WI38 (cell line): Measurements from ENCODE around the gene PCNA.

Experiments
- H3K4me3 ChIP-seq: 2 replicates; pipeline ENCODE4 v1.5.1; 2011; ENCODE audit warnings: low read depth, mild to moderate bottlenecking, control low read depth, low read length
- CTCF ChIP-seq: IDR thresholded peaks from 2 replicates; pipeline ENCODE4 v1.5.1; 2012; ENCODE audit warnings: low read depth, mild to moderate bottlenecking, control low read depth, low read length

PCNA gene

GRCh38 chr20:5136096-5136495 is 16.3 kb upstream of the PCNA start:
- no peak overlapping the region for H3K4me3 ChIP-seq
- TF ChIP-seq CTCF, result no peak

- no peak overlapping the region for H3K4me3 ChIP-seq
- no peak for TF ChIP-seq CTCF
Observed at GRCh38 chr20:5135363-5136012, 15.7 kb upstream of the PCNA start.

DNA sequence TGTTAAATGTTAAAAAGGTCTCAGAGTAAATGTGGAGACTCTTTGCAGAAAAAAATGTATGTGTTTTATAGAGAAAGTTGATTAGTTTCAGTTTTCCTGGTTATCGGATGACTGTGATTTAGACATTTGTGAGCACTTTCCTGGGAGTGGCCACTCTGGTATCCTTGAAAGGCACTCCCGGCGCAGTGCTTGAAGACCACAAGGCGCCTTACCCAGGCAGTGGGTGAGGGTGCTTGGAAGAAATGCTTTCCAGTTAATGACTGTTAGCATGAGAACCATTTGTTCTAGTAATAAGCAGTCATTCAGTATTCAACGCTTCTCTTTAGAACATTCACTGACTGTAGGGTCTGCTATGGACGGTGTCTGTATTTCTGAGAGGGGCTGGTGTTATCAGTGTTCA is 14.2 kb upstream of the PCNA start:
- no peak for TF ChIP-seq CTCF
- H3K4me3 ChIP-seq, result no peak overlapping the region

GRCh38 chr20:5131502-5131901 is 11.7 kb upstream of the PCNA start:
- no peak overlapping the region for H3K4me3 ChIP-seq
- TF ChIP-seq CTCF, result no peak

DNA sequence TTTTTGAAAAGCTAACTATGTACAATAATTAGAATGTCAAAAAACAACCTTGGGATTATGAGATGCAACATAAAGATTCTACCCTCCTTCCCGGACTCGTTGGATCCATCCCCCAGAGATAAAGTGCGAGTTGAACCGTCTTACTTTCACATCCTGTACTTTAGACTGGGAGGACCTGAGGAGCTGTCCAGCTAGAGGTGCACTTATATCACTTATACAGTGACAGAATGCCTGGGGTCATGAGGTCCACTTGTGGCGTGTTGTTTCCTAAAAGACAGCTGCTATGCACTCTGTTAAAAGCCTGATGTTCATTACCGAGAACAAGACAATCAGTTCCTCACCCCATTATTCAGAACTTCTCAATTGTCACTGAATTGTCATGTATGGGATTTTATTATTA is 9.1 kb upstream of the PCNA start:
- no peak for TF ChIP-seq CTCF
- H3K4me3 ChIP-seq, result no peak overlapping the region

- H3K4me3 ChIP-seq, result peak overlapping the region; percentile 92
- no peak for TF ChIP-seq CTCF
Observed at GRCh38 chr20:5127859-5128424, 8.2 kb upstream of the PCNA start.

DNA sequence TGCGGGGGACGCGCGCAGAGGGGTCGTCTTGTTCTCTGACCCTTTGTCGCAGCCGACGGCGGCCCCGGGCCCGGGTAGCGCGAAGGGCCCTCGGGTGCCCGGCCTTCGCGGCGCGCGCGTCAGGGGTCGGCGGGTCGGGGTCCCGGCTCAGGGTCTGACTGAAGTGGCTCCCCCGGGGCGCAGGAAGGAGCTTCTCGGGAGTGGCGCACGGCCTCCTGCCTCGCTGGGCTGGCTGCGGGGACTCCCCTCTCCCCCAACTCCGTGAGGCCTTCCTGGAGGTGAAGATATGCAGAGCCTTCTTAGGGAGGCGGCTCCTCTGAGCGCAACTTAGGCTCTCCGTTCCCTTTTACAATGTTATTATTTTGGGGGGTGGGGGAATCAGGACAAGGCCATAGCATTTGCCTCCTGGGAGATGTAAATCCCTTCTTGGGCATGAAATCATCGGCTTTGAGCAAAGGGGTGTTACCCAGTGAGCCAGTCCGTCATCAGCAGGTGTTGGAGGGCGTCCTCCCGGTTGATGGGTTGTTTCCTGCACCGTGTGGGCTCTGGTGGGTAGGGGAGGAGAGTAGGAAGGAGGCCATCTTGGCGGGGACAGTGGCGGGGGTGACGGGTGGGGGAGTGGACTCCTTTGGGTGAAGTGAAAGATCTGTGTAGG is 7.6 kb upstream of the PCNA start:
- no peak for TF ChIP-seq CTCF
- H3K4me3 ChIP-seq, result peak overlapping the region; percentile 92
